Hippocampal formation (tissue), 2 donors: Measurements from ENCODE around the gene ZNF718.
"Not testable (repeated sequence)": the region's sequence is repeated elsewhere in the genome, so short reads cannot be mapped to it uniquely, and the experiment has no call there.

Experiments used
- DNase-seq, 2 donors: peaks; one replicate each; lab custom pipeline; 2025; lab: John Stamatoyannopoulos, UW

Gene ZNF718

DNA sequence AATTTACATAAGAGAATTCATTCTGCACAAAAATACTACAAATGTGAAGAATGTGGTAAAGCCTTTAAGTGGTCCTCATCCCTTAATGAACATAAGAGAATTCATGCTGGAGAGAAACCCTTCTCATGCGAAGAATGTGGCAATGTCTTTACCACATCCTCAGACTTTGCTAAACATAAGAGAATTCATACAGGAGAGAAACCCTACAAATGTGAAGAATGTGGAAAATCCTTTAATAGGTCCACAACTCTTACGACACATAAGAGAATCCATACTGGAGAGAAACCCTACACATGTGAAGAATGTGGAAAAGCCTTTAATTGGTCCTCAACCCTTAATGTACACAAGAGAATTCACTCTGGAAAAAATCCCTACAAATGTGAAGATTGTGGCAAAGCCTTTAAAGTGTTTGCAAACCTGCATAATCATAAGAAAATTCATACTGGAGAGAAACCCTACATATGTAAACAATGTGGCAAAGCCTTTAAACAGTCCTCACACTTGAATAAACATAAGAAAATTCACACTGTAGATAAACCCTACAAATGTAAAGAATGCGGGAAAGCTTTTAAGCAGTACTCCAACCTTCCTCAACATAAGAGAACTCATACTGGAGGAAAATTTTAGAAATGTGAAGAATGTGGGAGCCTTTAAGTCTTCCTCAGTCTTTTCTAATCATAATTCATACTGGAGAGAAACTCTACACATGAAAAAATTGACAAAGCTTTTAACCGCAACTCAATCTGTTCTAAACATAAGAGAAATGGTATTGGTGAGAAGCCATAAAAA, 37.4 kb downstream of the ZNF718 start:
- no peak for DNase-seq

DNA sequence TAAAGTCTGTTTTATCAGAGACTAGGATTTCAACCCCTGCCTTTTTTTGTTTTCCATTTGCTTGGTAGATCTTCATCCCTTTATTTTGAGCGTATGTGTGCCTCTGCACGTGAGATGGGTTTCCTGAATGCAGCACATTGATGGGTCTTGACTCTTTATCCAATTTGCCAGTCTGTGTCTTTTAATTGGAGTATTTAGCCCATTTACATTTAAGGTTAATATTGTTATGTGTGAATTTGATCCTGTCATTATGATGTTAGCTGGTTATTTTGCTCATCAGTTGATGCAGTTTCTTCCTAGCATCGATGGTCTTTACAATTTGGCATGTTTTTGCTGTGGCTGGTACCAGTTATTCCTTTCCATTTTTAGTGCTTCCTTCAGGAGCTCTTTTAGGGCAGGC, 45.3 kb downstream of the ZNF718 start:
- not testable (repeated sequence) for DNase-seq

GRCh38 chr4:171318-171717, 47.0 kb downstream of the ZNF718 start:
- DNase-seq, result not testable (repeated sequence)

DNA sequence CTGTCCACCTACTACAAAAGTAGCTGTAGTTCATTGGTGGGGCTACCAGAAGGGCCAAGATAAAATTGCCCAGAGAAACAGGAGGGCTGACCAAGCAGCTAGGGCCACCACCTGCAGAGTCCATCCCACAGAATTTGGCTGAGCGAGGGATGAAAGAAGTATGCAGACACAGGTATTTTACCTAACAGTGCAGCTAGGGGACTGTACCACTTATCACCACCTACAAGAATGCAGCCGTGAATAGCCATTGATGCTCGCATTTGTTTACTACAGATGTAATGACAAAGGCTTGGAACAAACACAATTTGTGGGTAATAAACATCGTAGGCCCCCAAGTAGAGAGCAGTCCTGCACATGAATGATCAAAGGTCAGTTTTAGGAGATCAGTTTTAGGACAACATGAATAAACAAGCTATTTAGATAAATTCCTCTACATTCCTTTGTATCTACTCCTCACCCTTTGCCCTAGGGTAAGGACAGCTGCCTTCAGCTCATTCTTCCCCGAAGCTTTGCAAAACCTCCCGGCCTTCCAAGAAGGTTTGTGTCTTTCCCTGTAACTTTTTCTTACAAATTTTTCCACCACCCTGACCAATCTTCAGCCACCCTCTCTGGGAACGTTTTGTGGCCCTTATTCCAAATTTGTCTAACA, 49.5 kb downstream of the ZNF718 start:
- DNase-seq, result no peak

GRCh38 chr4:175986-176385, 51.7 kb downstream of the ZNF718 start:
- no peak for DNase-seq

DNA sequence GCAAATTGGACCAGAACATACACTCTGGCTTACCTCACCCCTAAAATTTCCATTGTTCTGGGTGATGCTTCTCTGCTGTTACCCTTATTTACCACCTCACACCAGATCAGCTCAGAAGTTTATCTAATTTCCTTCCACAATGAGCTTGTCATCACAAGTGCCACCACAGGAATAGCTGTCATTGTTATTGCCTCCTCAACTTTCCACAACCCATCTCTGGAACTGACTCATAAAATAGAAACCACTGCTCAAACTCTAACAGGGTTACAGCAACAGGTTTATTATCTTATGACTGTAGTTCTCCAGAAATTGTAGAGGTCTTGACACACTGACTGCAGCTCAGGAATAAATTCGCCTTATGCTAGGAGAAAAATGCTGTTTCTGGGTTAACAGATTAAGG, 52.7 kb downstream of the ZNF718 start:
- no peak for DNase-seq

GRCh38 chr4:182225-182624, 57.9 kb downstream of the ZNF718 start:
- not testable (repeated sequence) for DNase-seq

DNA sequence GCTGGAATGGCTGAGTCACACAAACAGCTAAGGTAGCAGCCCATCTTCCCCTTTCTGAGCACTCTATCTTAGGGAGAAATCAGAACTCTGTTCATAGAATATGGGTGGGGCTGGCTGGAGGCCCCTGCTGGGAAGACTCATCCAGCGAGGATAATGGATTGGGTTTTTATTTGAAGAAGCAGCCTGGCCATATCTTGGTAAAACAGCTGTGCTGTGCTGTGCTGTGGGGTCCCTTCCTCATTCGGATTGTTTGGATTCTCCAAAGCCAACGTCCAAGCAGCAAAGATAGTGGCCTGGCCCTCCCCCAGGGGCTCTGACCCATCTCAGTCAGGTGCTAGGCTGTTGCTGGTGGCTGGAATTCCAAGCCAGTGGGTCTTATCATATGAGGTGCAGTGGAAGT, 63.8 kb downstream of the ZNF718 start:
- no peak for DNase-seq

DNA sequence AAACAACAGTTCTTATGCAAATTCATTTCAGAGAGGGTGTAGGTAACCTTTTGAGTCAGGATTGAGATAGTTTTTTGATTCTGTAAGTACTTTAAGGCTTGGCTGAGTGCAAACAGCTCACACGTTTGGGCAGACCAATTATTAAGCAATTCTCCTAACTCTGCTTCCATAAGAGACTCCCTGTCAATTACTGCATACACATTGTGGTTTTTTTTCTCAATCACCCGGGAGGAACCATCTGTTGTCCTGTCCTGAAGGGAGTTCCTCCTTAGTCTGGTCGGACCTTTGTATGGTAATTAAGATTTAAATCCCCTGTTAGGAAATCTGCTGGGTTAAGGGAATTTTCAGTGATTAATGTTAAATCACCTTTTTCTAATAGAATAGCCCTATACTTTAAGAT, 70.9 kb downstream of the ZNF718 start:
- not testable (repeated sequence) for DNase-seq

- DNase-seq, result no peak
Measured at GRCh38 chr4:200936-201335, 76.6 kb downstream of the ZNF718 start.

- DNase-seq, result not testable (repeated sequence)
Measured at GRCh38 chr4:202822-203221, 78.5 kb downstream of the ZNF718 start.

- no peak for DNase-seq
Measured at GRCh38 chr4:205097-205756, 80.9 kb downstream of the ZNF718 start.

- no peak for DNase-seq
Measured at GRCh38 chr4:206054-206453, 81.8 kb downstream of the ZNF718 start.

DNA sequence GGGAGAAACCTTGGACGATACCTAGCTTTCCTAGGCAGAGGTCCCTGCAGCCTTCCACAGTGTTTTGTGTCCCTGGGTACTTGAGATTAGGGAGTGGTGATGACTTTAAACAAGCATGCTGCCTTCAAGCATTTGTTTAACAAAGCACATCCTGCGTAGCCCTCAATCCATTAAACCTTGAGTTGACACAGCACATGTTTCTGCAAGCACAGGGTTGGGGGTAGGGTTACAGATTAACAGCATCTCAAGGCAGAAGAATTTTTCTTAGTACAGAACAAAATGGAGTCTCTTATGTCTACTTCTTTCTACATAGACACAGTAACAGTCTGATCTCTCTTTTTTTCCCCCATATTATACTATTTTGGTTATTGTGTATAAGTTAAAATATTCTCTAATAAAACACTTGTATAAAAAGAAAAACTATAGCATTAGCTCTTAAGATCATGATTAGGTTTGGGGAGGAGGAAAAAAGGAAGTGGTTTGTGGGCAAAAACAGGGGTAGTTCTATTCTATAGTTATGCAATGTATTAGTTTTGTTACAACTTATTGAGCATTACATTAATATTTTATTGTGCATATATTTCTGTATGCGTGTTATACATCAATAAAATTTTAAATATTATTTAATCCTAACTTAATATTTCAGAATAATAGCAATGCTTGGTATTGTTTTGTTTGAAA, 84.3 kb downstream of the ZNF718 start:
- DNase-seq, result not testable (repeated sequence)

DNA sequence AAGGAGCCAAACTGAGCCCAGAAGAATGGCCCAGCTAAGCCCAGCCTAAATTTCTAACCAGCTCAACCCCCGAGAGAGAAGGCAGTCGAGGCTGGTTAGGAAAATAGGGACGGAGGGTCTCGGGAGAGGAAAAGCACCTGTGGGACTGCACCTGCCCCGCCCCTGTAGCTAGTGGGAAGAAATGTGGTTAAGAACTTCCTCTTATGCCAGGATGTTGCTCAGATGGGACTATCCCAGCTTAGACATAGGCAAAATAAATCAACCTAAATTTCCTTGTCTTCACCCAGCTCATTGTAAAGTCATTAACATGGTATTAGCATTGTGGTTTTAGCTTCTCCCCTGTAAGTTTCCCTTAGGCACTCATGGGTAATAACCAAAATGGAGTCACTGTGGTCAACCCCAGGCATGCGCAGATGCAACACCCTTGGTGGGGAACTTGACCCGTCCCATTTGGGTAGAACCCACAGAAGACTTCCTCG, 86.8 kb downstream of the ZNF718 start:
- DNase-seq, result no peak

DNA sequence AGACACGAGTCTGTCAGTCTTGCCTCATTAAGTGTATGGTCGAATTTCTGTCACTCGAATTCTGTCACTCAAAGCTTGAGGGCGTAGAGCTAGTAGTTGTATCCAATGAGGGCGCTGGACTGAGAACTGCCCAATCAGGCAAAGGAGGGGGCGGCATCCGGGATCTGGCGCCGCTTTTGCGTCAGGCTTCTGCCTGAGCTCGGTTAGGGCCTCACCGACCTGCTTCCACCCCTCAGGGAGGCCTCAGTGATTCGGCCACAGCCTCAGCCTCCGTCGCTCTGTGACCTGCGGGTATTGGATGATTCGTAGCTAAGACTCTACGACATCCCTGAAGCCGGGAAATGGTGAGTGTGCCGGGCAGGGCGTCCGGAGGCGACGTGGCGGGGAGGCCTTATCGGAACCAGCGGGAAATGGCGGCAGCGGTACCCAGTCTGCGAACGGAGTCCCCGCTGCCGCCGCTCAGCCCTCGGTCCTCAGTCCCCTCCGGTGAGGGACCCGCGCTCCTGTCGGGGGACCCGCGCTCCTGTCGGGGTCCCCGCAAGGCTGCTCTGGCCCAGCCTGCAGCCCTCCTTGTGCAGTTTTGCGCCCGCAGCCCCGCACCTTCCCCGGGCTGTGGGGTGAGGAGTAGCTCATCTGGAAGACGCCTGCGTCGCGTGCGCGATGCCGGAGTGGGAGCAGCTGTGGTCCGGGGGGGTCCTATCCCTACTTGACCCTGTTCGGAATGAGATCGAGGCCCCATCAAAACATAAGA, 88.3 kb downstream of the ZNF718 start:
- DNase-seq, result peak; percentile 36 to 44

DNA sequence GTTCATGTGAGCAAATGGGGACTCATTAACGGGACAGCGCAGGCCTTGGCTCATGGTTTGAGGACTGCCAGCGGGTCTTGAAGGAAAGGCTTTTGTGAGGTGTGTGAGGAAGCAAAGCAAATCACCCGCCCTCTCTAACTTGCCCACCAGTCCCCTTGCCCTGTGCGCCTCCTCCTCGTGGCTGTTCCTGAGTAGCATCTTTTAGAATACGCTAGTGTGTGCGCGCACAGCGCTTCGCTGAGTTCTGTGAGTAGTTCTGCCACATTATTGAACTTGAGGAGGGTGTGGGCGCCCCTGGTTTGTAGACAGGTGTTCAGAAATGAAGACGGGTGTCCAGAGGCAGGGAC, 88.9 kb downstream of the ZNF718 start:
- not testable (repeated sequence) for DNase-seq
